Sigmoid colon (tissue), 7 donors: ENCODE measurements around the gene POGZ. TPM values are rescaled to one million over a fixed set of nuclear protein-coding genes. Genes with fewer than 3 reads are reported as not detected.

Experiments
- DNase-seq: peaks from one replicate; pipeline ENCODE4 v3.0.0-alpha.2; 2019
- H3K27ac ChIP-seq, 4 donors: fragments of 200-600 bp; sonication (generic); one replicate each; pipeline ENCODE4 v1.5.1; 2016 to 2019; ENCODE audit warnings: mild to moderate bottlenecking in 1 of 4
- H3K27me3 ChIP-seq, 3 donors: fragments of 200-600 bp; sonication (generic); one replicate each; pipeline ENCODE4 v1.5.1; 2019; ENCODE audit warnings: mild to moderate bottlenecking in 1 of 3
- H3K36me3 ChIP-seq, 4 donors: fragments of 200-600 bp; sonication (generic); one replicate each; pipeline ENCODE4 v1.5.1; 2016 to 2019
- H3K4me1 ChIP-seq, 4 donors: fragments of 200-600 bp; sonication (generic); one replicate each; pipeline ENCODE4 v1.5.1; 2017 to 2019
- H3K4me3 ChIP-seq, 4 donors: fragments of 200-600 bp; sonication (generic); one replicate each; pipeline ENCODE4 v1.5.1; 2017 to 2019; ENCODE audit warnings: mild to moderate bottlenecking in 2 of 4, moderate library complexity in 1 of 4
- H3K9me3 ChIP-seq, 4 donors: fragments of 200-600 bp in 3 of 4; sonication (generic) in 3 of 4; one replicate each; pipeline versions ENCODE4 v1.5.1 to v1.6.1; 2013 to 2019
- EP300 ChIP-seq, 4 donors: sonication (generic); formaldehyde crosslinking; IDR thresholded peaks; one replicate each; pipeline ENCODE4 v1.6.1; 2017; ENCODE audit warnings: antibody characterized with exemption in 4 of 4
- POLR2A ChIP-seq, 2 donors: fragments of 450-650 bp; IDR thresholded peaks; one replicate each; pipeline ENCODE4 v1.6.1; 2016; ENCODE audit warnings: antibody characterized with exemption in 2 of 2, mild to moderate bottlenecking in 2 of 2, moderate library complexity in 2 of 2
- POLR2AphosphoS5 ChIP-seq, 4 donors: sonication (generic); formaldehyde crosslinking; IDR thresholded peaks; one replicate each; pipeline ENCODE4 v1.6.1; 2017; ENCODE audit warnings: antibody characterized with exemption in 4 of 4
- WGBS, 2 donors: extraction: QIAGEN DNeasy Blood & Tissue Kit; methylation state at CpG; one replicate each; pipeline ENCODE4 v1.1.7; 2013; 5-methylcytosine and 5-hydroxymethylcytosine counted together
- intact Hi-C: fragments of 100-400 bp; cut with DNase I; formaldehyde crosslinking; loops from one replicate; pipeline ENCODE4 v1.15.1; 2023
- polyA plus RNA-seq, 3 donors: library from polyadenylated mRNA; stranded (reverse); fragments of 200-250 nt; gene quantifications; one replicate each; pipeline ENCODE4 v1.2.3, GENCODE V29; 2013
- total RNA-seq, 4 donors: library from RNA; depleted of rRNA; stranded (reverse); fragments of >200 nt; gene quantifications; one replicate each; pipeline ENCODE4 v1.1.0, GENCODE V29; 2016
- TF ChIP-seq, protein P1 (sequence below), 4 experiments: fragments of 450-650 bp in 3 of 4; fragments of 200-600 bp in 1 of 4; IDR thresholded peaks; one replicate each; pipeline ENCODE4 v1.5.1; 2016 to 2019; ENCODE audit warnings: antibody characterized with exemption in 4 of 4, mild to moderate bottlenecking in 3 of 4, moderate library complexity in 2 of 4
- donor health status: healthy with polysubstance abuse.
- donor health status: Bipolar disorder and iron deficiency.
- donor health status: healthy.

POGZ gene
- total and polyA plus RNA-seq, 7 donors, result 7.2 to 75.3 (median 40.6) TPM

DNA sequence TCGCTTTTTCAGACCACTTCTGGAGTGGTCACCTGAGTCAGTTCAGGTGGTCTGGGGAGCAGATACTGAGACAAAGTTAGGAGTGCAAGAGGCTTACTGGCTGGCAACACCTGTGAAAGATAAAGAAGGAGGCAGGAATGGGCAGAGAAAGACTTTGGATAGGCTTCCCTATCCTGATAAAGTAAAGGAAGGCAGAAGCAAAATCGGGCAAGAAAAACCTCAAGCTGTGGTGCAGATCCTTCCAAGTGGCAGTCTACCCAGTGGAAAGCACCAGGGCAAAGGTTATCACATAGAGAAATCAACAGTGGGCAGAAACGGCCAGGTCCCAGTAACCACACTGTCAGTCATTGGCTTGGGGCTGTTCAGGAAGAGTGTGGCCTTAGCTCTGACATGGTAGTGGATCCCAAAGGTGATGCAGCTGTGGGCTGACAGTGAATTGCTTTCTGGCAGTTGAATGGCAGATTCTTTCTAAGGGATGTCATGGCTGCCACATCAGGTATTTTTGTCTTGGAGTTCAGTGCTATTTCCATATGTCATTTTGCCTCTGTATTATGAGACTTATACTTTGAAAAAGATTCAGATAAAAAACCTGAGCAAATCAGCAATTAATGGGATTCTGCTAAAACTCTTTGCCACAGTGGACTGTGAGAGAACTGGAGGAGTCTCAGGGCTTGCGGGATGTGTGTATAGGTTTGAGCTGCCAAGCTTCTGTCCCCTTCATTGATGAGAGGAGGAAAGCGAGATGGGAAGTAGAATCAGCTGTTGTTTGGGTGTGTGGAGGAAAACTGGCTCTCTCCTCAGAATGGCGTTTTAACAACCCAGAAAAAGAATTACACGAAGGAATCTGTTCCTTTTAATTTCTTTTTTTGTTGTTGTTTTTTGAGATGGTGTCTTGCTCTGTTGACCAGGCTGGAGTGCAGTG is 43.8 kb upstream of the POGZ start:
- Histone ChIP-seq H3K36me3 (no peaks in the 10 kb centered on the region), H3K4me1 (no peaks in the 10 kb centered on the region), H3K27me3 (no peaks in the 10 kb centered on the region), H3K27ac (no peak overlapping the region), H3K4me3 (no peak overlapping the region), H3K9me3 (no peaks in the 10 kb centered on the region)
- WGBS, 2 donors, result 65 to 66% methylated on average over 7 of the region's 7 CpGs
- no peak for DNase-seq
- TF ChIP-seq POLR2A (IDR thresholded peaks at IDR 0.05) (no peak), POLR2AphosphoS5 (IDR thresholded peaks at IDR 0.05) (no peak), EP300 (IDR thresholded peaks at IDR 0.05) (no peak)
- TF ChIP-seq, protein P1, sequence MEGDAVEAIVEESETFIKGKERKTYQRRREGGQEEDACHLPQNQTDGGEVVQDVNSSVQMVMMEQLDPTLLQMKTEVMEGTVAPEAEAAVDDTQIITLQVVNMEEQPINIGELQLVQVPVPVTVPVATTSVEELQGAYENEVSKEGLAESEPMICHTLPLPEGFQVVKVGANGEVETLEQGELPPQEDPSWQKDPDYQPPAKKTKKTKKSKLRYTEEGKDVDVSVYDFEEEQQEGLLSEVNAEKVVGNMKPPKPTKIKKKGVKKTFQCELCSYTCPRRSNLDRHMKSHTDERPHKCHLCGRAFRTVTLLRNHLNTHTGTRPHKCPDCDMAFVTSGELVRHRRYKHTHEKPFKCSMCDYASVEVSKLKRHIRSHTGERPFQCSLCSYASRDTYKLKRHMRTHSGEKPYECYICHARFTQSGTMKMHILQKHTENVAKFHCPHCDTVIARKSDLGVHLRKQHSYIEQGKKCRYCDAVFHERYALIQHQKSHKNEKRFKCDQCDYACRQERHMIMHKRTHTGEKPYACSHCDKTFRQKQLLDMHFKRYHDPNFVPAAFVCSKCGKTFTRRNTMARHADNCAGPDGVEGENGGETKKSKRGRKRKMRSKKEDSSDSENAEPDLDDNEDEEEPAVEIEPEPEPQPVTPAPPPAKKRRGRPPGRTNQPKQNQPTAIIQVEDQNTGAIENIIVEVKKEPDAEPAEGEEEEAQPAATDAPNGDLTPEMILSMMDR (IDR thresholded peaks at IDR 0.05), result no peak
- intact Hi-C loops, result no loop called here

DNA sequence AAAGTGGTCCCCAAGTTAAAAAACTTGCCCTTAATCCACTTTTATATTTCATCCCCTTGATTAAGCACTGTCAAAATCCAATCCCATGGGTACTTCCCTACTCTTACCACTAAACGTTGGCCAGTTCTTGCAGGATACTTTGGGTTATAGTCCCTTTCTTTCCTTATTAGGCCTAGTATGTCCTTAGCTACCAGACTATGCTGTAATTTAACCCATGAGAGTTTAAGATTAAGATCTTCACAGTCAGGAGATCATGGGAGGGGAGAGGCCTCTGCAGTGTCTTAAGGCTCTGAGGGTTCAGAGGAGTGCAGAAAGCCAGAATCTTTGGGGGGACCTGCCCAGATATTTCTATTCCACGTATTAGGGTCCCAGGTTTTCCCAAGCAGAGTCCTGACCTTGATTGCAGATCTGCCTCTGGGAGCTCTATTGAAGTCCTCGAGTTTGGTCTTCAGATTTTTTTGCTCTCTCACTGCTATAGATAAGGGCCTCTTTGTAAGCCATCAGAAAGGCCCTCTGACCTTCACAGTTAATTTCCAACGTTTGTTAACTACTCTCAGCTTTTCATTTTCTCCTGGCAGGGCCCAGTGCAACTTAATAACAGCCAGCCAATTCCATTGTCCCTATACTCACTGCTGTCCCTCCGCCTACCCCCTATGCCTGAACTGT is 42.9 kb upstream of the POGZ start:
- TF ChIP-seq POLR2A (IDR thresholded peaks at IDR 0.05) (no peak), EP300 (IDR thresholded peaks at IDR 0.05) (no peak), POLR2AphosphoS5 (IDR thresholded peaks at IDR 0.05) (no peak)
- TF ChIP-seq, protein P1 (IDR thresholded peaks at IDR 0.05), result no peak
- intact Hi-C loops, result no loop called here
- no peaks in the 10 kb centered on the region for H3K4me1 ChIP-seq
- DNase-seq, result no peak
- no peak overlapping the region for H3K27ac ChIP-seq
- H3K36me3 ChIP-seq, result no peaks in the 10 kb centered on the region
- H3K27me3 ChIP-seq, result no peaks in the 10 kb centered on the region
- no peaks in the 10 kb centered on the region for H3K9me3 ChIP-seq
- no peak overlapping the region for H3K4me3 ChIP-seq
- 49 to 72% methylated on average over 5 of the region's 5 CpGs for WGBS, 2 donors

DNA sequence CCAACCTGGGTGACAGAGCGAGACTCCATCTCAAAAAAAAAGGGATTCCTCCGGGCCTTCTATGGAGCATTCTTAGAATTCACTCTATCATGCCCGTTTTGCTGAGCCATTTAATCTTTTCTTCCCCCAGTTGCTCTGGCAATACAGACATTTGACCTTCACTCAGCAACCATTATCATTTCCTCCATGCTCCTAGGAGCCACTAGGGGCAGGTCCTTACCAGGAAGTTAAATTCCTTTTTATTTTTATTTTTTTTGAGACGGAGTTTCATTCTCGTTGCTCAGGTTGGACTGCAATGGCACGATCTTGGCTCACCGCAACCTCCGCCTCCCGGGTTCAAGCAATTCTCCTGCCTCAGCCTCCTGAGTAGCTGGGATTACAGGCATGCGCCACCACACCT is 42.2 kb upstream of the POGZ start:
- intact Hi-C loops, result no loop called here
- no peaks in the 10 kb centered on the region for H3K27me3 ChIP-seq
- no peak for DNase-seq
- no peak overlapping the region for H3K4me3 ChIP-seq
- TF ChIP-seq POLR2AphosphoS5 (IDR thresholded peaks at IDR 0.05) (no peak), EP300 (IDR thresholded peaks at IDR 0.05) (no peak)
- TF ChIP-seq, protein P1 (IDR thresholded peaks at IDR 0.05), result no peak
- WGBS, 2 donors, result 35 to 78% methylated on average over 10 of the region's 10 CpGs
- H3K27ac ChIP-seq, result no peak overlapping the region
- no peaks in the 10 kb centered on the region for H3K36me3 ChIP-seq
- H3K4me1 ChIP-seq, result no peaks in the 10 kb centered on the region
- H3K9me3 ChIP-seq, result no peaks in the 10 kb centered on the region

DNA sequence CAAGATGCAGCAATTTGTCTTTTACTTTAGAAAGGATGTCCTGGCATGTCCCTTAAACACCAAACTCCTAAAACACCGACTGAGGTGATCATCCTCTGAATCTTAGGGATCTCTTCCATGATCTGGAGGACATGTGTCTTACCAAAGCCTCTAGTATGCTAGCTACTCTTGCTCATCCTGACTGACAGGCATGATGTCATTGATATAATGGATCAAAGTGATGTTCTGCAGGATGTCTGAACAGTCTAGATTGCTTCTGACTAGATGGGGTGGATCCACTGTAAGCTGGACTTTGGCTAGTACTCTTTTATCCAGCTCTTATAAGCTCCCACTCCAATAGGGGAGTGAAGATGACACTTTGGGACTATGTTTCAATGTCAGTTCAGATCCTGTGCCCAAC is 40.6 kb upstream of the POGZ start:
- H3K36me3 ChIP-seq, result no peaks in the 10 kb centered on the region
- peaks cover 0 to 3% (median 1%) of the 10 kb centered on the region in 4 donors for H3K4me1 ChIP-seq
- TF ChIP-seq POLR2AphosphoS5 (IDR thresholded peaks at IDR 0.05) (no peak), EP300 (IDR thresholded peaks at IDR 0.05) (no peak), POLR2A (IDR thresholded peaks at IDR 0.05) (no peak)
- TF ChIP-seq, protein P1 (IDR thresholded peaks at IDR 0.05), result no peak
- no peaks in the 10 kb centered on the region for H3K9me3 ChIP-seq
- no peaks in the 10 kb centered on the region for H3K27me3 ChIP-seq
- no peak for DNase-seq
- H3K4me3 ChIP-seq, result no peak overlapping the region
- intact Hi-C loops, result no loop called here
- 94 to 97% methylated on average over 1 of the region's 1 CpG for WGBS, 2 donors
- H3K27ac ChIP-seq, result no peak overlapping the region
